Epithelial cell of umbilical artery (primary cell): Measurements from ENCODE around the gene HSPA2. TPM values are rescaled to one million over a fixed set of nuclear protein-coding genes. Genes with fewer than 3 reads are reported as not detected.

Source experiments
- total RNA-seq: library from RNA; depleted of rRNA; stranded (reverse); fragments of >200 nt; gene quantifications from 2 replicates; pipeline ENCODE4 v1.2.3, GENCODE V29; 2014

Gene HSPA2
- 2.9 and 3.6 TPM in 2 replicates for total RNA-seq

GRCh38 chr14:64540208-64541202 lies at the start of gene HSPA2:
HSPA2 (plus strand) TSS chr14:64540741; CDS start chr14:64540850, 109 bp downstream.

GRCh38 chr14:64503434-64504309 lies 36.9 kb upstream of the HSPA2 start, which contains the start of gene ZBTB25:
ZBTB25 (minus strand) TSS chr14:64503838; CDS start chr14:64490533, 13,305 bp downstream.

GRCh38 chr14:64504310-64504896 lies 36.1 kb upstream of the HSPA2 start, which contains the start of gene ZBTB1:
ZBTB1 (plus strand) TSS chr14:64504770; CDS start chr14:64521505, 16,735 bp downstream.

GRCh38 chr14:64549791-64550620 lies 9.5 kb downstream of the HSPA2 start, which contains the start of gene PPP1R36:
PPP1R36 (plus strand) TSS chr14:64549961; CDS start chr14:64549998, 37 bp downstream.

Other genes with a start within 250 kb of the HSPA2 start
- gene ESR2, start 246.4 kb upstream of the HSPA2 start, total RNA-seq, result 0.30 TPM in 1 of 2 replicates, not detected in the other
- 38.7 and 66.3 TPM in 2 replicates for gene MTHFD1, start 152.4 kb upstream of the HSPA2 start, total RNA-seq
- gene AKAP5, start 75.2 kb upstream of the HSPA2 start, total RNA-seq, result 0.65 and 1.2 TPM in 2 replicates
- 1.9 and 5.9 TPM in 2 replicates for gene ZBTB25, start 36.9 kb upstream of the HSPA2 start, total RNA-seq
- gene ZBTB1, start 36.0 kb upstream of the HSPA2 start, total RNA-seq, result 43.5 and 48.7 TPM in 2 replicates
- gene PPP1R36, start 9.2 kb downstream of the HSPA2 start, total RNA-seq, result 0.32 and 0.61 TPM in 2 replicates
- 1.9 and 4.1 TPM in 2 replicates for gene PLEKHG3, start 163.7 kb downstream of the HSPA2 start, total RNA-seq